GM12891 (cell line): ENCODE data around the gene RASSF1.

Experiments
- POLR2A ChIP-seq: IDR thresholded peaks from 2 replicates; pipeline ENCODE4 v1.6.1; 2011; ENCODE audit warnings: low read depth, low read length, control low read depth
- POLR2AphosphoS5 ChIP-seq: IDR thresholded peaks from 2 replicates; pipeline ENCODE4 v1.6.1; 2011; ENCODE audit warnings: low read depth, low read length, control low read depth
- TAF1 ChIP-seq: IDR thresholded peaks from 2 replicates; pipeline ENCODE4 v1.6.1; 2011; ENCODE audit warnings: low read depth, low read length, control low read depth

DNA sequence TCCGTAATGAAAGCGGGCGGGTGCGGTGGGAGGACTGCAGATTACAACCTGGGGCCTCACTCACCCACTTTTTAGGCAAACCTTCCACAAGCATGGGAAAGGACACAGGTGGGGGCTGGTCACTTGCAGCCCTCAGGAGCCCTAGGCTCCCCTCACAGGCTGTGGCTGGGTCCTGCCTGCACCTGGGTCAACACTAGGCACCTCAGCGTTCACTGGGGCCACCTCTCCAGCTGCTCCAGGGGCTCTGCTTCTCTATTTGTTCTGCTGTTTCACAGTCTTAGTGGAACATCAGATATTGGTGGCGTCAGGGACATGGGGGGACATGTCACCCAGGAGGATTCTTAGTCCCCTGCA, 48.8 kb upstream of the RASSF1 start:
- TF ChIP-seq POLR2A (no peak), POLR2AphosphoS5 (no peak), TAF1 (no peak)
